HG02759 (cell line): ENCODE results near the gene KCNK18.
"Not testable (repeated sequence)": the region's sequence is repeated elsewhere in the genome, so short reads cannot be mapped to it uniquely, and the experiment has no call there.

Experiments used
- ATAC-seq: cut with Tn5 transposase; IDR thresholded peaks from one replicate; pipeline ENCODE4 v1.9.1; 2021; ENCODE audit warnings: mild to moderate bottlenecking, moderate library complexity; ENCODE audit not compliant: unreplicated experiment

The KCNK18 gene

DNA sequence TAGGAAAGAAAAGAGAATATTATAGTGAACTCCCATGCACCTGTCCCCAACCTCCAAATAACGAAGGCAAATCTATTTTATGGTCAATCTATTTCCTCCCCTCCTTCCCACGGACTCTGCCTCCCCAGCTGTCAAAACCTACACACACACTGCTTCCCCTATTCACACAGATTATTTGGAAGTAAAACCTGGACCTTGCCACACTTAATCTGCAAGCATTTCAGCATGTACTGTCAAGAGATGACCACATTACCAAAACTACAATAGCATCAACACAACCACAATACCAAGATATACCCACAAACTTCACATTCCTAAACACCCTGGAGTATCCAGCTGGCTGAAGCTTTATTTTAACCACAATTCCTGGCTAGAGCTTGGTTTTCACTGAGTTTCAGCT, 27.8 kb upstream of the KCNK18 start:
- no peak for ATAC-seq

GRCh38 chr10:117170244-117170643, 27.0 kb upstream of the KCNK18 start:
- no peak for ATAC-seq

- peak; percentile 89 for ATAC-seq
Observed at GRCh38 chr10:117174439-117175214, 22.7 kb upstream of the KCNK18 start.

GRCh38 chr10:117175215-117175900, 21.9 kb upstream of the KCNK18 start:
- ATAC-seq = peak; percentile 35

- peak; percentile 46 for ATAC-seq
Observed at GRCh38 chr10:117175901-117176534, 21.3 kb upstream of the KCNK18 start.

DNA sequence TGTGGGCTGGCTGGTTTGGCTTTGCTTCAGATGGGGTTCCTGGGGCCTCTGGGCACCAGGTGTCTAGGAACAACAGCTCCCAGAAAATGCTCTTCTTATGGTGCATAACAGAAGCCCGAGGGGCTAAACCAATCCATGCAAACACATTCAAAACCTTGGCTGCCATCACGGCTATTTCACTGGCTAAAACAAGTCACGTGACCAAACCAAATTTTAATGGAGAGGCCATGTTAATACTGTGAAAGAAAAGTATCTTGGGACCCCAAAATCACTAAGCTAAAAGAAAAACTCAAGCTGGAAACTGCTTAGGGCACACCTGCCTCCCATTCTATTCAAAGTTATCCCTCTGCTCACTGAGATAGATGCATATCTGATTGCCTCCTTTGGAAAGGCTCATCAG, 19.1 kb upstream of the KCNK18 start:
- no peak for ATAC-seq

GRCh38 chr10:117184296-117184695, 13.0 kb upstream of the KCNK18 start:
- ATAC-seq = no peak

GRCh38 chr10:117184821-117185220, 12.5 kb upstream of the KCNK18 start:
- no peak for ATAC-seq

- not testable (repeated sequence) for ATAC-seq
Observed at GRCh38 chr10:117185817-117186216, 11.5 kb upstream of the KCNK18 start.

DNA sequence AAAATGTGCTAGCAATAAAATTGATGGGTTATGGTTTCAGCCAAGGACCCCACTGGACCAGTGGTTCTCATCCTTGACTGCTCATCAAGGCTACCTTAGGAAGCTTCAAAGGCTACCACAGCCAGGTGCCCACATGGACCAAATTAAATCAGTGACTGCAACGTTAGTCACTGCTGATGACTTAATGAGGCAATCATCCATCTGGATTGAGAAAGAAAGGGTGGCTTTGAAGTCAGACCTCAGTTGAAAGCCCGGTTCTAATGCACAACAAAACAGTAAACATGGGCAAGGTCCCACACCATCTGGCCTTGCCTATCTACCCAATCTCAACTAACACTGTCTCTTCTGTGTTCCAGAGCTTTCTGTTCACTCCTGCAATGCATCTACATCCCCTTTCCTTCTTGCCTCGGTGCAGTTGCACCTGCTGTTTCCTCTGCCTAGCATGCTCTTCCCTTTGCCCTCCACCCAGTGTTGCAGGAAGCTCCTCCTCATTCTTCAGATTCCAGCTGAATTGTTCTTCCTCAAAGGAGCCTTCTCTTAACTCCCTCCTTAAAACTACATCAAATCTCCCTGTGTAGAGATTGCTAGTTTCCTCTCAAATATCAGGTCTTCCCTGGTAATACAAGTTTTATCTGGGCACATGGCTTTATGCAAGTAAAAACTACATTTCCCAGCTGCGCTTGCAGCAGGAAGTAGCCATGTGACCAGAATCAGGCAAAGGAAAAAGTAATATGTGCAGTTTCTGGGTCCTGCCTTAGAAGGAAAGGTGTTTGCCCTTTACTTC, 10.3 kb upstream of the KCNK18 start:
- no peak for ATAC-seq

DNA sequence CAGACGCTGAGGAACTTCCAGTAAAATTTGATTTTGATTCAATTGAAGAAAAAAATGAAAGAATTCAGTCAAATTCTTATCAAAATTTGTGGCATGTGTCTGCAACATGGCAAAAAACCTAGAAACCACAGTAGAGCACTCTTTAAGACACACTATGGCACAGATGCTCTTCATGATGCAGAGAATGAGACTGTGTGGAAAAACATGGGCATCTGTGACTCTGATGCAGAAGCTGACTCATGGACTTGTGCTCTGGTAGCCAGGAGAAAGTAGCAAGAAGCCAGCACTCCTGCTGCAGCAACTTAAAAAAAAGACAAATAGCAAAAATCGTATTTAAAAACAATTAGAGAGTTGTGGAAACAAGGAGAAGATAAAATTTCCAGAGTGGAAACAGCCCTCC, 8.9 kb upstream of the KCNK18 start:
- ATAC-seq = no peak

GRCh38 chr10:117189557-117189956, 7.7 kb upstream of the KCNK18 start:
- no peak for ATAC-seq

GRCh38 chr10:117198088-117198487, 799 bp downstream of the KCNK18 start:
- ATAC-seq = no peak

DNA sequence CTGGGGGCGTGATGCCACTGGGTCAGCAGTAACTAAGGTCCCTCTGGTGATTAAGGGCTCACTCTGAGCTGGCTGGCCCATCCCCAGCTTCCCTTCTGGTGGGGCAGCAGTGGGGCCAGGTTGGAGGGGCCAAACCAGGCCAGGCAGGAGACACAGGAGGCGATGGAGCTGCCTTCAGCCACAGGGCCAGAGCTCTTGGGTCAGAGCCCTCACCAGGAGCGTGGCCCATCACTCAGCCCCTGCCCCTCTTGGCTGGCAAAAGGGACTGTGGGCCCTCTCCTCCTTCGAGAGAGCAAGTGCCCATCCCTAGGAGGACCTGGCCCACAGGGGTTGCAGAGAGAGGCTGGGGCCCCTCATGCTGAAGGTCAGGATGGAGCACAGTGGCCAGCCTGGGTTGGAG, 4.5 kb downstream of the KCNK18 start:
- ATAC-seq = no peak

- no peak for ATAC-seq
Observed at GRCh38 chr10:117204316-117204715, 7.0 kb downstream of the KCNK18 start.

GRCh38 chr10:117212176-117212575, 14.9 kb downstream of the KCNK18 start:
- ATAC-seq = no peak

GRCh38 chr10:117214401-117214800, 17.1 kb downstream of the KCNK18 start:
- no peak for ATAC-seq

DNA sequence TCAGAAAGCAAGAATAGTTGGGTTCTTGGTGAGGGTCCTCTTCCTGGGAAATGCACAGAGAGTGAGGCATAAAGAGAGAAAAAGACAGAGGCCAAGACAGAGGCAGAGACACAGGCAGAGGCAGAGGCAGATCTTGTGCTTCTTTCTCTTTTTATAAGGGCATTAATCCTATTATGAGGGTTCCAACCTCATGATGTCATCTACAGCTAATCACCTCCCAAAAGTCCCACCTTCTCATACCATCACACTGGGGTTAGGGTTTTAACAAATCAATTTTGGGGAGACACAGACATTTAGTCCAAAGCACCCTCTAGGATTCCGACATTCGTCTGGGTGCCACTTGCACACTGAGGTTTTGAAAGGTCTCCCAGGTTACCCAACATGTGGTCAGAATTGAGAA, 17.8 kb downstream of the KCNK18 start:
- ATAC-seq = no peak

DNA sequence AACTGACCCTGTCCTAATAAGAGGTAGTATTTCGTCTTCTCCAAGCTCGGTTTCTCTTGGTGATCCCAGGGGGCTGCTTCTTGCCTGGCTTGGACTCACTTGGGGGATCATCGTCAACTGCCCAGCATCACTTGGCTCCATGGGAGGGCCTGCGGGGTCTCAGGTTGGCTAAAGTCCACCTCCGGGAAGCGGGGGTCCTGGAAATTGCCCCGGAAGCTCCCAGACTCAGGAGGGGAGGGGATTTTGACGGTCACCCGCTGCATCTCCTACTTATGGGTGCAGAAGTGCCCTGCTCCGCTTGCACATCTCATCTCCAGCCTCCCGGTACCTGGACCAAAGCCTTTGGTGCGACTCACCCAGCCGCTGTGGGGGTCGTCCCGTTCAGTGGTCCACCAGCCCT, 18.7 kb downstream of the KCNK18 start:
- ATAC-seq = no peak

DNA sequence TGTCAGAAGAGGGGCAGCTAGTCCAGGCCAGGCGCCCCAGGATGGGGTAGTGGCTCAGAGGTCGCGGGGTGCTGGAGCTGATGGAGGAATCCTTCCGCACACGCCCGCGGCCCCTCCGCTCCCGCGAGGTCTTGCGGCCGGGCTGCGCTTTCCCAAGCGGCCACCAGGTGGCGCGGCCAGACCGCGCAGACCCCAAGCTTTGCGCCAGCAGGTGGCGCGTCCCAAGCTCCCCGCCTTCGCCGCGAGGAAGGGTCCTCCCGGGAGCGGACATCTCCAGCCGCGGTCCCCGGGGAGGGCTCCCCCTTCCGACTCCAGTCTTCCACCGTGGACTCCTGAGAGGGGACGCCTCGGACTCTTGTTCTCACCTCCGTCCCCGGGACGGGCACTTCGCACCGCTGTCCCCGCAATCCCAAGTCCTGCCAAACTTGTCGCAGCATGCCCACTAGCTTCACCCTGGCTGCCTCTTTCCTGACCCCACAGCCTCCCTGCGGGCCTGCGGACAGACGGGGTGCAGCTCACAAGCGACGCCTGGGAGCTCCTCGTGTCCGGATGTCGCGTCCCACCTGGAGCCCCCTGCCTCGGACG, 19.4 kb downstream of the KCNK18 start:
- ATAC-seq = peak; percentile 90
